HepG2 (cell line): ENCODE results near the gene SALL4. TPM values are rescaled to one million over a fixed set of nuclear protein-coding genes. Genes with fewer than 3 reads are reported as not detected.
A peak's percentile ranks its signal among the peaks of the same experiment; 100 is the strongest.

ENCODE experiments used
- CBX1 ChIP-seq: IDR thresholded peaks from one replicate; pipeline ENCODE4 v1.6.1; 2016; ENCODE audit warnings: antibody characterized with exemption, low read depth
- E2F2 ChIP-seq: sonication (generic); formaldehyde crosslinking; IDR thresholded peaks from 2 replicates; pipeline ENCODE4 v1.4.0; 2020; ENCODE audit warnings: missing genetic modification reagents, borderline replicate concordance
- GABPA ChIP-seq, 2 experiments: IDR thresholded peaks; 2 replicates each; pipeline ENCODE4 v1.6.1; 2011 to 2016; ENCODE audit warnings: low read depth in 2 of 2, low read length in 1 of 2, missing biosample characterization in 1 of 2, missing genetic modification characterization in 1 of 2
- HDAC2 ChIP-seq: sonication (generic); formaldehyde crosslinking; IDR thresholded peaks from 2 replicates; pipeline ENCODE4 v1.4.0; 2020; ENCODE audit warnings: missing genetic modification reagents
- KMT2B ChIP-seq: IDR thresholded peaks from 2 replicates; pipeline ENCODE4 v1.6.1; 2016; ENCODE audit warnings: missing genetic modification reagents, missing compliant biosample characterization
- LBX2 ChIP-seq: sonication (generic); formaldehyde crosslinking; IDR thresholded peaks from 2 replicates; pipeline ENCODE4 v1.5.0; 2020; ENCODE audit warnings: missing genetic modification reagents, mild to moderate bottlenecking, borderline replicate concordance
- MAZ ChIP-seq, 2 experiments: sonication (generic) in 1 of 2; formaldehyde crosslinking in 1 of 2; IDR thresholded peaks; 2 replicates each; pipeline versions ENCODE4 v1.5.0 to v1.6.1; 2012 to 2020; ENCODE audit warnings: low read depth in 2 of 2, mild to moderate bottlenecking in 2 of 2, borderline replicate concordance in 1 of 2, improper control_type of control experiment in 1 of 2, low read length in 1 of 2, missing genetic modification reagents in 1 of 2, moderate library complexity in 1 of 2
- PRDM15 ChIP-seq: sonication (generic); formaldehyde crosslinking; IDR thresholded peaks from 2 replicates; pipeline ENCODE4 v1.4.0; 2020; ENCODE audit warnings: missing genetic modification reagents
- TRAFD1 ChIP-seq: sonication (generic); formaldehyde crosslinking; IDR thresholded peaks from 2 replicates; pipeline ENCODE4 v1.5.1; 2020; ENCODE audit warnings: missing genetic modification reagents, mild to moderate bottlenecking, borderline replicate concordance
- ZNF225 ChIP-seq: sonication (generic); formaldehyde crosslinking; IDR thresholded peaks from 2 replicates; pipeline ENCODE4 v1.4.0; 2020; ENCODE audit warnings: mild to moderate bottlenecking, missing genetic modification reagents
- ZNF235 ChIP-seq: sonication (generic); formaldehyde crosslinking; IDR thresholded peaks from 2 replicates; pipeline ENCODE4 v1.8.1; 2023; ENCODE audit warnings: mild to moderate bottlenecking, missing genetic modification reagents, borderline replicate concordance
- ZNF251 ChIP-seq: sonication (generic); formaldehyde crosslinking; IDR thresholded peaks from 2 replicates; pipeline ENCODE4 v1.9.0; 2021; ENCODE audit warnings: mild to moderate bottlenecking, missing genetic modification reagents
- ZNF333 ChIP-seq: sonication (generic); formaldehyde crosslinking; IDR thresholded peaks from 2 replicates; pipeline ENCODE4 v1.4.0; 2020; ENCODE audit warnings: mild to moderate bottlenecking, missing genetic modification reagents, borderline replicate concordance
- ZNF430 ChIP-seq: sonication (generic); formaldehyde crosslinking; IDR thresholded peaks from 2 replicates; pipeline ENCODE4 v1.9.0; 2021; ENCODE audit warnings: mild to moderate bottlenecking, missing genetic modification reagents
- ZNF468 ChIP-seq: sonication (generic); formaldehyde crosslinking; IDR thresholded peaks from 2 replicates; pipeline ENCODE4 v1.8.0; 2022; ENCODE audit warnings: mild to moderate bottlenecking, moderate library complexity, missing genetic modification reagents
- polyA plus RNA-seq, 8 experiments: library from polyadenylated mRNA; depleted of rRNA in 3 of 8; stranded (reverse) in 7 of 8; unstranded in 1 of 8; fragments of >200 nt; fragmentation: Illumina TruSeq in 4 of 8; extraction: Trizol in 4 of 8; gene quantifications; 2 replicates each; pipeline versions ENCODE4 v1.2.1 to v1.2.3, GENCODE V29; 2011 to 2016; ENCODE audit warnings: low read depth in 4 of 8, missing spikeins in 1 of 8, mixed read lengths in 1 of 8; ENCODE audit not compliant: insufficient read depth in 1 of 8
- total RNA-seq, 5 experiments: library from RNA; depleted of rRNA; stranded (reverse); fragments of >200 nt; fragmentation: Illumina TruSeq; extraction: Trizol; gene quantifications; 2 replicates each; pipeline ENCODE4 v1.2.3, GENCODE V29; 2016; ENCODE audit warnings: low read depth in 1 of 5

SALL4 gene
- total and polyA plus RNA-seq, 2 of the 13 experiments (the other 11 are each of a cell fraction or from before 2014, with no cell fraction given) = 0.33 to 1.8 TPM

- no peak for TF ChIP-seq PRDM15 (CRISPR knock-in tag)
- TF ChIP-seq ZNF430 = peak; percentile 76; the same call in 1 of the 2 replicates
- no peak for TF ChIP-seq TRAFD1 (CRISPR knock-in tag)
- no peak for TF ChIP-seq E2F2 (CRISPR knock-in tag)
- peak; percentile 70 for TF ChIP-seq MAZ (IDR thresholded peaks at IDR 0.05; ENCODE audit: borderline replicate concordance, low read depth, low read length)
- no peak for TF ChIP-seq MAZ (CRISPR knock-in tag; IDR thresholded peaks at IDR 0.05; ENCODE audit: low read depth)
- TF ChIP-seq LBX2 (CRISPR knock-in tag) = no peak
- TF ChIP-seq ZNF333 (CRISPR knock-in tag) = 0 out of 2 replicates have a peak, but pooled peaks have one; percentile 46
- 0 out of 2 replicates have a peak, but pooled peaks have one; percentile 19 for TF ChIP-seq ZNF225 (CRISPR knock-in tag)
- peak; percentile 94 for TF ChIP-seq HDAC2 (CRISPR knock-in tag)
- TF ChIP-seq ZNF468 (CRISPR knock-in tag) = no peak
- TF ChIP-seq CBX1 = no peak
- TF ChIP-seq ZNF235 = no peak
- 0 out of 2 replicates have a peak, but pooled peaks have one; percentile 61 for TF ChIP-seq KMT2B (CRISPR knock-in tag)
- TF ChIP-seq ZNF251 (CRISPR knock-in tag) = no peak
- no peak for TF ChIP-seq GABPA (IDR thresholded peaks at IDR 0.05; ENCODE audit: low read depth, low read length)
- TF ChIP-seq GABPA (CRISPR knock-in tag; IDR thresholded peaks at IDR 0.05; ENCODE audit: low read depth) = no peak; the same call in 1 of the 2 replicates
Observed at GRCh38 chr20:51750037-51750769, 52.1 kb downstream of the SALL4 start (continued).
